HG03025 (cell line): Measurements from ENCODE around the gene STK32B.
"Not testable (repeated sequence)": the region's sequence is repeated elsewhere in the genome, so short reads cannot be mapped to it uniquely, and the experiment has no call there.

ENCODE experiments used
- ATAC-seq: cut with Tn5 transposase; IDR thresholded peaks from one replicate; pipeline ENCODE4 v1.9.1; 2021; ENCODE audit warnings: mild to moderate bottlenecking, moderate library complexity; ENCODE audit not compliant: unreplicated experiment, low FRiP score

Gene STK32B

GRCh38 chr4:5051278-5052203 lies at the start of gene STK32B:
Gene STK32B, plus strand, starts transcription at chr4:5051480.
- ATAC-seq, result no peak

- ATAC-seq, result not testable (repeated sequence)
Observed at GRCh38 chr4:5001641-5002040, 49.6 kb upstream of the STK32B start.

- ATAC-seq, result no peak
Observed at GRCh38 chr4:5003372-5003857, 47.9 kb upstream of the STK32B start.

GRCh38 chr4:5003918-5004317 lies 47.4 kb upstream of the STK32B start:
- ATAC-seq, result no peak

- ATAC-seq, result no peak
Observed at GRCh38 chr4:5004496-5004895, 46.8 kb upstream of the STK32B start.

- ATAC-seq, result not testable (repeated sequence)
Observed at GRCh38 chr4:5006932-5007331, 44.3 kb upstream of the STK32B start.

GRCh38 chr4:5009796-5010195 lies 41.5 kb upstream of the STK32B start:
- ATAC-seq, result no peak

GRCh38 chr4:5010984-5011383 lies 40.3 kb upstream of the STK32B start:
- ATAC-seq, result no peak

- ATAC-seq, result no peak
Observed at GRCh38 chr4:5012244-5012898, 38.9 kb upstream of the STK32B start.

GRCh38 chr4:5012958-5013357 lies 38.3 kb upstream of the STK32B start:
- ATAC-seq, result no peak

GRCh38 chr4:5014007-5014682 lies 37.1 kb upstream of the STK32B start:
- no peak for ATAC-seq

GRCh38 chr4:5018096-5018495 lies 33.2 kb upstream of the STK32B start:
- ATAC-seq, result no peak

GRCh38 chr4:5018603-5019002 lies 32.7 kb upstream of the STK32B start:
- ATAC-seq, result no peak

- ATAC-seq, result no peak
Observed at GRCh38 chr4:5019274-5019673, 32.0 kb upstream of the STK32B start, which contains the start of gene CYTL1. Gene CYTL1, minus strand, starts transcription at chr4:5019458. Its CDS starts 13 bp downstream, at chr4:5019445.

- ATAC-seq, result no peak
Observed at GRCh38 chr4:5019796-5020195, 31.5 kb upstream of the STK32B start.

GRCh38 chr4:5020341-5020740 lies 30.9 kb upstream of the STK32B start:
- ATAC-seq, result no peak

GRCh38 chr4:5021546-5021945 lies 29.7 kb upstream of the STK32B start:
- ATAC-seq, result no peak

GRCh38 chr4:5024673-5025072 lies 26.6 kb upstream of the STK32B start:
- no peak for ATAC-seq

- no peak for ATAC-seq
Observed at GRCh38 chr4:5026371-5026770, 24.9 kb upstream of the STK32B start.

- no peak for ATAC-seq
Observed at GRCh38 chr4:5027346-5027745, 23.9 kb upstream of the STK32B start.

- no peak for ATAC-seq
Observed at GRCh38 chr4:5028480-5028879, 22.8 kb upstream of the STK32B start.
